Inferior parietal cortex (tissue), 1 donor: Measurements from ENCODE around the gene KRTAP6-3.

ENCODE experiments used
- DNase-seq: peaks from one replicate; pipeline ENCODE4 v3.0.0-alpha.2; 2016; ENCODE audit errors: extremely low spot score

The KRTAP6-3 gene

DNA sequence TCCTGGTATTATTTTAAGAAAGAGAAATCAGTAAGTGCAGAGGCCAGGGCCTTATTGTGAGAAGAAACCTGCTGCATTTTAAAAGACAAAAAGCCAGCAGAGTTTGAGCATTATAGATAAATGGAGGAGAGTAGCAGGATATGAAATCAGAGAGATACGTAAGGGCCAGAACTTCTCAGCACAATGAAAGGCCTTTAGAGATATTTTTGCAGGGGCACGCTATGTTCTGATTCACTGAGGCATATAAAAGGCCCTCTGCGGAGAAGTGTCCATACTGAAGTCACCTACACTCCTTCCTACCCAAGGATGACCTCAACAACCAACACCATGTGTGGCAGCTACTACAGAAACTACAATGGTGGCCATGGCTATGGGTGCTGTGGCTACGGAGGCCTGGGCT, at the start of gene KRTAP6-3:
Gene KRTAP6-3 (plus strand): TSS at position 301 of the 400 bp plus-strand sequence. CDS start 6 bp downstream, at position 307.
- no peak for DNase-seq

GRCh38 chr21:30552782-30553181, 39.5 kb upstream of the KRTAP6-3 start:
- DNase-seq, result no peak

DNA sequence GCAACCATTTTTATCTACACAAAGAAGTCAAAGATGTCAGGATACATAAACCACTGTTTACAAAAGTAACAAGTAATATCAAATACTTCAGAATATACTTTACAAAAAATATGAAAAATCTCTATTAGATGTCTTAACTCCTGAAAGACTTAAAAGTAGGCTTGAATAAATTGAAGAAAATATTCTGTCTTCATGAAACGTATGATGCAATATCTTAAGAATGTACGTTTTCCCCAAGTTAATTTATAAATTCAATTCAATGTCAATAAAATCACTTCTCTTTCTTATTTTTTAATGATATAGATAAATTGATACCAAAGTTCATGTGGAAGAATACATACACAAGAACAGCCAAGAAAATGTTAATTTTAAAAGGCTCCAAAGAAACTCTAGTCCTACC, 37.1 kb upstream of the KRTAP6-3 start:
- no peak for DNase-seq

DNA sequence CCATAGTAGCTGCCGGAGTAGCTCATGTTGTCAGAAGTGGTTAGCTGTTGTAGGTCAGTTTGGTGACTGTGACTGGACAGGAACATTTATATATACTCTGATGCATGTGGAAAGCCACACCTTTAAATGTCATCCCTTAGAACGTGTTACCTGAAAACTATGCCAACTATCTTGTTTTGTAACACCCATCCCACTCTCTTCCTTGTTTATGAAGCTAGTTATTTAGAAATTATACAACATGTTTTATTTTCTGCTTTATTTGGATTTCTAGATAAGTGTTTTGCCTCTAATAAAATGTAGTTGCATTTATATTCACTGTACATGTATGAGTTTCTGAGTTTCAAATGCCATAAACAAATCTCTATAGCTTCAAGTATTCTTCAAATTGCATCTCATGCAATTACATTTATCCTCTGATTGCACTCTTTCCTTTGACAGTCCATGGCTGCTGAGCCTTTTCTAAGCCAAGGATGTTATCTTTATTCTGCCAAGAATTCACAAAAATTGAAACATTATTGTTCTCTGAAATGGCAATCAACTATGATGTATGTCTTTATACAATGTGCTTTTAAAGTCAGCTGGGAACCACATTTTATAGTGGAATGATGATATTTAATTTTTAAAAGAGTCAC, 30.9 kb upstream of the KRTAP6-3 start, which contains the start of gene KRTAP19-7:
Gene KRTAP19-7 (minus strand): TSS at position 51 of the 632 bp plus-strand sequence. CDS start 25 bp downstream, at position 26.
- no peak for DNase-seq

DNA sequence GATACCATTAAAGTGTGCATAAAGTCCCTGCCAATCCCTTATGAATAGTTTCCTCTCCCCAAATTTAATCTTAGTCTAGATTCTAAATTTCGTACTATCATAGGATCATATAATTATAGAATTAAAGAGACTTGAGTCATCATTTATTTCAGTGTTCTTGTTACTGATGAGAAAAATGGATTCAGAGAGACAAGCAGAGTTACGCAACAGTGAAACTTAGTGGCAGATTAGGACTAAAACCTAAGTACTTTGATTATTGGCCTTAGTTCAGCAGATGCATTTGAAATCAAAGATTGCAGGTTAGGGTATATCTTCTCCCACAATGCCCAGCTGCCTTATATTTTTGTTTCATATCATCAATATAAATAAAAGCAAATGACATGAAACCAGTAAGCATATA, 30.3 kb upstream of the KRTAP6-3 start:
- DNase-seq, result no peak

GRCh38 chr21:30563072-30563471, 29.2 kb upstream of the KRTAP6-3 start:
- no peak for DNase-seq

- no peak for DNase-seq
These were observed 28.6 kb upstream of the KRTAP6-3 start for GRCh38 chr21:30563630-30564029.

GRCh38 chr21:30567617-30568016, 24.6 kb upstream of the KRTAP6-3 start:
- DNase-seq, result no peak

GRCh38 chr21:30577766-30578165, 14.5 kb upstream of the KRTAP6-3 start:
- no peak for DNase-seq

DNA sequence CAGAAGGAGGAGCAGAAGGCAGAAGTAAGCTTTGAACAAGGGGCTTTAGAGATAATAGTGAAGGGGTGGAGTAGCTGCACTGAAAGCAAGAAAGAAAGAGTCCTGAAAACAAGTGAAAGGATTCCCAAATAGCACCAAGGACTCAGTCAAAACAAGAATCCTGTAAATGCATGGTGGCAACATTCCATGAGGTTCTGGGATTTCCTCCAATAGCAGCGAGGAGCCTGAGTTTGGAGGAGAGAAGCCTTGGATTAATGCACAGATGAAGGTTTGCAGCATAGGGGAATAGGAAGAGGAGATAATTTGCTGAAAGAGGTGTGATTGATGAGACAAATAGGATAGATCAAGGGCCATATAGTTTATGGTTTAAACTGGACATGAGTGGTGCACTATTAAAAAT, 12.9 kb upstream of the KRTAP6-3 start:
- no peak for DNase-seq

- DNase-seq, result no peak
These were observed 12.1 kb upstream of the KRTAP6-3 start for GRCh38 chr21:30580132-30580531.

DNA sequence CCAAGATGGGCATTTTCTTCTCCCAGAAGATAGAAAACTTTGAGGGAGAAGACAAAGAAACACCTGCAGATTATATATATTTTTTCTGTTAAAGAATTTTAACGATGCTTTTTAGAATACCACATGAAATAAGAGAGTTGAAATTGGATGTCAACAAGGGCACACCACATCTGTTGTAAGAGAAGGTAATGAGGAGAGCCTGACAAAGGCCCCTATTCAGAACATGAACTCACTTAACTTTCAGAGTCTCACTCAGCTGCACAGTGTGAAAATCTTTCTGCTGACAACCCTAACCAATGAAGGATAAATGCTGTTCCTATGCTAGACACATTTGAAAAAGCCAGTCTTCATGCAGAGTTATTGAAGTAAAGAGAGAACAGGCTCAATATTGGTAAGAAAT, 9.4 kb upstream of the KRTAP6-3 start:
- no peak for DNase-seq

DNA sequence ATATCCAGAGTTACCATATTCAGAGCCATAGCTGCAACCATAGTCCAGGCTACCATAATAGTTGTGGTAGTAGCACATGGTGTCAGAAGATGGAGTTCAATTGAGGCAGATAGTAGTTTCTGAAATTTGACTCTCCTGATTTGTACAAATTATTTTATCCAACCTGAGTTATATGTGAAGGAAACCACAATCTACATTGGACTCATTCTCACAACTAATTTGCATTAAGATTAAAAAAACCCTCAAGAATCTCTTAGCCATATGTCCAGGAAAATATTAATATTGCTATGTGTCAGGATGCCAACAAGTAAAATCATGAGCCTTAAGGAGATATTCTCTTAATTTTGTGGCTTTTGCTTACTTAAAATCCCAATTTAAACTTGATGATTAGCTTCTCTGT, 1.9 kb upstream of the KRTAP6-3 start, which contains the start of gene KRTAP22-2:
Gene KRTAP22-2 (minus strand): TSS at position 101 of the 400 bp plus-strand sequence.
- no peak for DNase-seq

DNA sequence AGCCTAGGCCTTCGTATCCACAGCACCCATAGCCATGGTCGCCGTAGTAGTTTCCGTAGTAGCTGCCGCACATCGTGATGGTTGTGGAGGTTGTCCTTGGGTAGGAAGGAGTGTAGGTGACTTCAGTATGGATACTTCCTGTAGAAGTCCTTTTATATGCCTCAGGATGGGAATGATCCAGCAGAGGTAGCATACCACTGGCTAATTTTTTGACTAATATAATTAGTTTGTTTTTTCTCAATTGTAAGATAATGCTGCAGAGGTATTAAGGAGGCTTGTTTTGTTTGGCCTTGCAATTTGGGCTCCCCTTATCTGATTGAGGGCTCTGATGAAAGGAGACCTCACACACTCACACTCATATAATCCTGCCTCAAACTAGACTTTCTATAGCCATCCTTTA, 6.6 kb downstream of the KRTAP6-3 start, which contains the start of gene KRTAP6-2:
Gene KRTAP6-2 (minus strand): TSS at position 101 of the 400 bp plus-strand sequence. CDS start 28 bp downstream, at position 73.
- no peak for DNase-seq

- no peak for DNase-seq
These were observed 8.5 kb downstream of the KRTAP6-3 start, which contains the start of gene KRTAP22-1 for GRCh38 chr21:30600787-30601186. Gene KRTAP22-1 (plus strand): TSS chr21:30601087.

DNA sequence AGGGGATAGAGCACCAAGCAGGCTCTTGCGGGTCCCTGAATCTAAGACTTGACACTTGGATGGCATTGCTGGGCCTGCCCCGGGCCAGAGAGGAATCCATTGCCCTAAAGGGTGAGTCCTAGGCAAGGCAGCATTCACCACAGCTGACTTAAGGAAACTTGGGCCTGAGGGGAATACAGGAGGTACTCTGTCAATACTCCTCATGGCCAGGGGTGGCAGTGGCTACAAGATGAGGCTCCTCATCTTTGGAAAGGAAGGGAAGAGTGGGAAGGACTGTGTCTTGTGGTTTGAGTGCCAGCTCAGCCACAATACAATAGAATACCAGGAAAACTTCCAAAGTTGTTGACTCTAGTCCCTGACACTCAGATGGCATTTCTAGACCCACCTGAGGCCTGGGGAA, 13.7 kb downstream of the KRTAP6-3 start:
- DNase-seq, result no peak

DNA sequence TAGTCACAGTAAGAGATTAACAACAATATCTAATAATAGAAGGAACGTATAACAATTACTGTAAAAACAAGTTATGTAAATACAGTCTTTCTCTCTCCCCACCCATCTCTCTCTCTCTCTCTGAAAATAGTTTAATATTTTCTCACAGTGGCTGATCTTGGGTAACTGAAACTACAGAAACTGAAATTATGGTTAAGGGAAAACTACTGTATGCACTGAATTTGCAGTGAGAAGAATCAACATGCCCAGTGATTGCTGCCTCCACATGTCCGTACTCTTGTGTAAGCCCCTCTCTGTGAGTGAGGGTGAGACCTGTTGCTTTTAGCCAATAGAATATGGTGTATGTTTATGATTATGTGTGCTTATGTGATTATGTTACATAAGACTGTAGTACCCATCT, 19.9 kb downstream of the KRTAP6-3 start:
- DNase-seq, result no peak

GRCh38 chr21:30613836-30614235, 21.6 kb downstream of the KRTAP6-3 start, which contains the start of gene KRTAP6-1:
Gene KRTAP6-1 (minus strand): TSS chr21:30613930. CDS start chr21:30613904, 26 bp downstream.
- DNase-seq, result no peak

- no peak for DNase-seq
These were observed 23.0 kb downstream of the KRTAP6-3 start for GRCh38 chr21:30615199-30615598.

DNA sequence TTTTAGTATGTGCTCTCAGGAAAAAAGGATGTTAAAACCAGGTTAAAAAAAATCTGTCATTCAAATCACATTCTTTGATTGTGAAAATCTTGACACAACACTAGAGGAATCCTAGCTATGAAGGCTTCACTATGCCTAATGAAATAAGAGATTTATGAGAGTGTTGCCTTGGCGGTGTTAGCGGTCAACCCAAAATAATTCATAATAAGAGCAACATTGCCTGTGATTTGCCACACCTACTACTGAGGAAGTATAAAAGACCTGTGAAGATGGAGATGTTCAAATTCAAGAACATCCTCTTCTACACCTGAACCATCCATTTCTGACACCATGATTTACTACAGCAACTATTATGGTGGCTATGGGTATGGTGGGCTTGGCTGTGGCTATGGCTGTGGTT, 23.9 kb downstream of the KRTAP6-3 start, which contains the start of gene KRTAP20-1:
Gene KRTAP20-1 (plus strand): TSS at position 301 of the 400 bp plus-strand sequence. CDS start 30 bp downstream, at position 331.
- DNase-seq, result no peak

DNA sequence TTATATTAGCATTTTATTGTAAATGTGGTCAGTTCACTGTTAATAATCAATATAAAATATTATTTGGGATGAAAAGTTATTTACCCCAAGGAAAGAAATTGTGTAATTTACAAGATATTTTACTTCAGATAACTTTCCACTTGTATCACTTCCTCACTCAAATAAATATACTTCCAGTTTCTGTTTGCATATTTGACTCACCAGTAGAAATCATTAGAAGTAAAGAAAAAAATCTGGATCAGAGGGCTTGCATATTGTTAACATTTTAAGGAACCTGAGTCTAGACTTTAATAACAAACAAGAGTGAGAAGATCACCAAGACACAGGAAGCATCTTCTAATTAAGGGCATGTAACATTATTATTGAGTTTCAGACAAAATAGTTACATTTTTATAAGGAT, 27.8 kb downstream of the KRTAP6-3 start:
- no peak for DNase-seq

- DNase-seq, result no peak
These were observed 28.3 kb downstream of the KRTAP6-3 start, which contains the start of gene KRTAP20-4 for GRCh38 chr21:30620522-30620921. Gene KRTAP20-4 (plus strand): TSS chr21:30620627.

GRCh38 chr21:30623362-30623761, 31.1 kb downstream of the KRTAP6-3 start:
- DNase-seq, result no peak
